Astrocyte of the hippocampus (primary cell): Measurements from ENCODE around the gene FBXL14.

Source experiments
- DNase-seq: peaks from one replicate; pipeline ENCODE4 v3.0.0; 2011; ENCODE audit warnings: low read depth, low spot score

Gene FBXL14

GRCh38 chr12:1594006-1594260 lies 448 bp downstream of the FBXL14 start:
- DNase-seq = no peak

GRCh38 chr12:1593174-1594005 lies 991 bp downstream of the FBXL14 start:
- peak; percentile 64 for DNase-seq

- peak; percentile 55 for DNase-seq
Measured at GRCh38 chr12:1592444-1593173, 1.8 kb downstream of the FBXL14 start.

DNA sequence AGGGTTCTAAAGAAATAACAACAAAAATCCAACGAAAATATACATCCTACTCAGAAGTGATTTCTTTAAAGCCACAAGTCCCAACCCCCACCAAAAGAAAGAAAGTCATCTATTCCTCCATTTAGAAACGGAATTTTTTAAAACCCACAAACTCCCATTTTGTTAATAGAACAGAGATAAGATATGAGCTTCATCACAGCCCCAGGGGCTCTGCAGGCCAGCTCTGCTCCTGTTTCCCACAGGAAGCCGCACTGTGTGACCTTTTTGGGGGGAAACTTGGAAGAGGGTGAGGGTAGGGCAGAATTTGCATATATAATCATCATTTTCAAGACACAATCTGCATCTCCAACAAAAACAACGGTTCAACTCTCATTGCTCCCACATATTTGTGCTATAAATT lies 2.8 kb downstream of the FBXL14 start:
- no peak for DNase-seq

- DNase-seq = peak; percentile 54
Measured at GRCh38 chr12:1591034-1591433, 3.3 kb downstream of the FBXL14 start.

GRCh38 chr12:1590221-1590979 lies 4.0 kb downstream of the FBXL14 start:
- peak; percentile 86 for DNase-seq

- DNase-seq = no peak
Measured at GRCh38 chr12:1588575-1588947, 5.8 kb downstream of the FBXL14 start.

DNA sequence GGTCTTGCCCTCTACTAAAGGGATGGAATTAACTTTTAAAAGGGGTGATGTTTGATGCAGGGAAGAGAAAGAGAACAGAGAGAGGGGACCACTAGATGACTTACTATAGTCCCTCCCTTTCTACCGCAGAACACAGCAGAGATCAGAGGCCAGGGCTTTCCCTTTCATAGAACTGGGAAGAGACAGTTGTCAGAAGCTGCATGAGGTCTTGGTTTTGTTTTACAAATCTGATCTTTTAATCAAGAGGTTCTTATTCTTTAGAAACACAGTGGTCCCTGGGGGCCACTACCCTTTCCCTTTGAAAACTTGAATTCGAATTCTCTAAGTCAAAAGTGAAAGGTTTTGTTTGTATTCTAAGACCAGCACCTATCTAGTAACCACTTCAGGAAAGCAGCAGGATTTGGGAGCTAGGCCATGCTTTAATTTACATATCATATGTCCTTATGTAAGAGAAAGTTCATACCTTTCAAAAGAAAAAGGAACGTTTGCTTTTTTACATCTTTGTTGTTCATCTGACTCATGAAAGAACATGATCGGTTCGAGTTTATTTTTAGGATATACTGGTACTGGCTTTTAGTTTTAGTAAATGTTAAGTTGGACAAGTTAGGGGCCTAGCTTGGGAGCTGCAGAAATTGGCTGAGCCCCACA lies 6.3 kb downstream of the FBXL14 start:
- no peak for DNase-seq

GRCh38 chr12:1584326-1584725 lies 10.1 kb downstream of the FBXL14 start:
- DNase-seq = no peak

DNA sequence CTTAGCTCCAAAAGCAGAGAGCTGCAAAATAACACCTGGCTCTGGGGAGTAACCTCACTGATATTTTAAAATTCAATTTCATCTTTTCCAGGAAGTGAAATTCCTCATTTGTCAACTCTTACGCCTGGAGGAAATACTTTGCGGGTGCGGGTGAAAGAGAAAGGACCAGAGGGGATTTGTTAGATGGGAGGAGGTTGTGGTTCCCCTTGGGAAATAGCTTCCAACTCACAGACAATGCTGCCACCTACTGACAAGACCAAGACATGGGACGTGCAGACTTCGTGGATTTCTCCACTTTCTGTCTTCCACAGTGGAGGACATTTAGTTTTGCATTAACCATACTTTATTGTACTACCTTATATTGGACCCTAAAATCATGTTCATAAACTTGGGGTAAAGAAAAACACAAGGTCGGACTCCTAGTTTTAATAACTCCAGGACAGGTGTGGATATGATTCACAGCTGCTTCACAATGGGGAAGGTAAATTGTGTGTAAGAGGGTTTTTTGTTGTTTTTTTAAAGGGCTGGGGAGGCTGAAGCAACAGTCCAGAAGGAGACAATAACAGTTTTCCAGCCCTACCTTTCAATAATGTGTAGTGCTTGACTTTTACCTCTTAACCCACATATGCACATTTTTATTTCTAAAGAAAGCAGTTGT lies 10.8 kb downstream of the FBXL14 start:
- peak; percentile 90 for DNase-seq

DNA sequence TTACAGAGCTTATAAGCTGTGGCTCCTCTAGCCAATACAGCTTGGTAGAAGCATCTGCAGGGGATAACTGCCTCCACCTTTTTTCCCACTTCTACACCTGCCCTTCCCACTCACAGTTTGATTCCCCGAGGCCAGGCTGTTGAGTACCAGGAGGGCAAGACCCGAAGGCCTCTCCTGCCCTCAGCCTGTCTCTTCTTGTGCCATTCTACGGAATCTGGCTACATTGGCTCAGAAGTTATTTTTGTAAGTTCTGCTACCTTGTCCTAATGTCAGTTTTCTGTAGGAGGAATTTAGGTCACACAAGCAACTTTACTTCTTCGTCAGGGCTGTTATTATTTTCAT lies 11.7 kb downstream of the FBXL14 start:
- no peak for DNase-seq

DNA sequence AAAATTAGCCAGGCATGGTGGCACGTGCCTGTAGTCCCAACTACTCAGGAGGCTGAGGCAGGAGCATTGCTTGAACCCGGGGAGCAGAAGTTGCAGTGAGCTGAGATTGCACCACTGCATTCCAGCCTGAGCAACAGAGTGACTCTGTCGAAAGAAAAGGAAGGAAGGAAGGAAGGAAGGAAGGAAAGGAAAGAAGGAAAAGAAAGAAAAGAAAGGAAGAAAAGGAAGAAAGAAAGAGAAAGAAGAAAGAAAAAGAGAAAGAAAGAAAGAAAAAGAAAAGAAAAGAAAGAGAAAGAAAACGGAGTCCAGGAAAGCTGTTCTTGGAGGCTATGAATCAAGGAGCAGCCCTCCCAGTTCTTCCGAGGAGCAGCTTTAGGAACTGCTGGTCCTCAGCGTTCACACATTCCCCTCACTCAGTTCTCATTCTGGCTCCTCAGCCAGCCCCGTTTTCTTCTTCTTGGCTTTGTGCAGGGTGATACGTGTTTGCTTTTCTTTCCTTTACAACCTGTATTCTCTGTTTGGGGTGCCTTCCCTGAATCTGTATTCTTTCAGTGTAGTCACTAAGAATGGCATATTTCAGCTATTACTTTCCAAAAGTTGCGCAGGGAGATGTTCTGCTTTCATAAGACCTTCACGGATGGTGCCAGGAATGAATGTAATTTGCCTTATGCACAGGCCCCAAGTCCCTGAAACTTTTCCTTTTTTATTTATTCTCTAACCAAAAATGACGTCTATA lies 12.2 kb downstream of the FBXL14 start:
- no peak for DNase-seq

DNA sequence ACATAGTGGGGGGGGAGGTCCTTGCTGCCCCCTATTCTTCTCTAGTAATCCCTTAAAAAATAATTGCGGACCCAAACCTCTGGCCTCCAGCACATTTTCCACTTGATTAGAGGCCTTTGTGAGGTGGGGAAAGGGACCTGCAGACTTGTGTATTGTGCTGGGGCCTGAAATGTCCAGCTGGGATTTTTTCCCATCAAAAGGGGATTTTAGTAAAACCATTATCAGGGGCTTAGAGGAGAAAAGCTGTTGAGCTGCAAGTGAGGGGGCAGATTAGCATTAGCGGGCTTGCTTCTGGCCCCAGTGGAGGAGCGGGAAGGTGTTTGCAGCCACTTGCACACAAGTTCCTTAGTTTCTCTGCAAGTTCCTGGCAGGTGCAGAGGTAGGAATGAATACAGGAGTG lies 13.9 kb downstream of the FBXL14 start:
- no peak for DNase-seq

GRCh38 chr12:1579651-1580435 lies 14.5 kb downstream of the FBXL14 start:
- peak; percentile 37 for DNase-seq

GRCh38 chr12:1576410-1577241 lies 17.8 kb downstream of the FBXL14 start:
- peak; percentile 85 for DNase-seq

DNA sequence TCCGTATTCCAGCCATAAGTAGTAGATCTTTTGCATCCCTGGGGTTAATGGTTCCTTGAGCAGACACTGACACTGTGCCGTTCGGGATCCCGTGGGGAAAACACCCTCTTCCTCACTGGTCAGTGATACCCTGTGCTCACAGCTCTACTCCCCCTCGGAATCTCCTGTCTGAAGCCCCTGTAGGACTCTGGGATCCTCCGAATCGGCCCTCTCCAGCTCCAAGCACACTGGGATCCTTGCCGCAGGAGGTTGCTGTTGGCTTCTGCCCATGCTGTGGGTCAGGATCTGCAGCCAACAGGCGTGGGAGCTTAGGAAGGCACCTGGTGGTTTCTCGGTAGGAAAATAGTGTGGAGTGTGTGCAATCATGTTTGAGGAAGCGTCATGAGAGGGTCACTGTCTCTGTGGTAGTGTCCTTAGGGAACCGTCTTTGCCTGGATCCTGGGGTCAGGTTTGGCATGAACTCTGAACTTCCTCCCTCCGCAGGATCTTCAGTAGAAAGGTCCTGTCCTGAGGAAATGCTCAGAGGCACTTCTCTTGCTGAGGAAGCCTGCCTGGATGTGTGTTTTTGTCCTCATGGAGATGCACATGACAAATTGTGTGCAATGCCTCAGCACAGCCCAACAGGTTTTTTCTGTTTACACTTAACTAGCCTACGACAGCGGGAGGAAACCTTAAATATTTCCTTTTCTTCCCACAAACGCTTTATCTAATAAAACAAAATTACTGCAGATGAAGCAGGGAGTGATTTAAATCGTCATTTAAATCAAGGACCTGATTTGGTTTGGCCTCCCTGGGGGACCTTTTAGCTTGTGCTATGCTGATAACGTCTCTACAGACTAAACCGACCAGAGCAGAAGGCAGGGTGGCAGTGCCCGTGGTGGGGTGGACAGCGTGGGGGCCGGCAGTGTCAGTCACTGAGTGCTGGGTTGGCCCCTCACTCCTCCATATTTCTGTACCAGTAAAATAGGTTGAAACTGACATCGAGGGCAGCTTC lies 18.7 kb downstream of the FBXL14 start:
- DNase-seq = peak; percentile 48

GRCh38 chr12:1574865-1575259 lies 19.5 kb downstream of the FBXL14 start:
- DNase-seq = no peak
